ENCODE measurements around the gene EPHA2.

The EPHA2 gene

GRCh38 chr1:16124377-16125087 lies 31.3 kb downstream of the EPHA2 start:
- Histone ChIP-seq H3K27ac (ENCODE audit: low read depth, low read length) (no peak overlapping the region), H3K4me3 (ENCODE audit: insufficient read depth, low read length, poor library complexity, severe bottlenecking) (no peak overlapping the region), H3K9me2 (replicated peaks; ENCODE audit: insufficient read depth, low read length) (no peaks in the 10 kb centered on the region), H3K27me3 (ENCODE audit: low read length) (no peaks in the 10 kb centered on the region), H3K4me2 (ENCODE audit: low read depth, low read length, poor library complexity, severe bottlenecking) (no peak overlapping the region), H3K9ac (ENCODE audit: low read length) (no peak overlapping the region), H3K79me2 (ENCODE audit: insufficient read depth, low read length) (no peaks in the 10 kb centered on the region), H4K20me1 (ENCODE audit: low read depth, low read length) (no peaks in the 10 kb centered on the region), H2AFZ (ENCODE audit: low read depth, low read length, severe bottlenecking) (no peak overlapping the region), H3K36me3 (ENCODE audit: low read length) (no peaks in the 10 kb centered on the region), H3F3A (ENCODE audit: insufficient read depth) (no peaks in the 10 kb centered on the region), H3K9me3 (ENCODE audit: insufficient read depth, low read length) (no peaks in the 10 kb centered on the region)
- TF ChIP-seq EZH2phosphoT487 (conservative IDR thresholded peaks at IDR 0.05; ENCODE audit: low read length): no peak

GRCh38 chr1:16122916-16123315 lies 33.0 kb downstream of the EPHA2 start:
- Histone ChIP-seq H3K4me2 (ENCODE audit: low read depth, low read length, poor library complexity, severe bottlenecking) (no peak overlapping the region), H4K20me1 (ENCODE audit: low read depth, low read length) (no peaks in the 10 kb centered on the region), H3K27ac (ENCODE audit: low read depth, low read length) (no peak overlapping the region), H3F3A (ENCODE audit: insufficient read depth) (no peaks in the 10 kb centered on the region), H3K4me3 (ENCODE audit: insufficient read depth, low read length, poor library complexity, severe bottlenecking) (no peak overlapping the region), H3K9ac (ENCODE audit: low read length) (no peak overlapping the region), H2AFZ (ENCODE audit: low read depth, low read length, severe bottlenecking) (no peak overlapping the region), H3K36me3 (ENCODE audit: low read length) (no peaks in the 10 kb centered on the region), H3K9me3 (ENCODE audit: insufficient read depth, low read length) (no peaks in the 10 kb centered on the region), H3K79me2 (ENCODE audit: insufficient read depth, low read length) (no peaks in the 10 kb centered on the region), H3K9me2 (replicated peaks; ENCODE audit: insufficient read depth, low read length) (no peaks in the 10 kb centered on the region), H3K27me3 (ENCODE audit: low read length) (no peaks in the 10 kb centered on the region)
- TF ChIP-seq EZH2phosphoT487 (conservative IDR thresholded peaks at IDR 0.05; ENCODE audit: low read length): no peak
- TF ChIP-seq, protein P1, sequence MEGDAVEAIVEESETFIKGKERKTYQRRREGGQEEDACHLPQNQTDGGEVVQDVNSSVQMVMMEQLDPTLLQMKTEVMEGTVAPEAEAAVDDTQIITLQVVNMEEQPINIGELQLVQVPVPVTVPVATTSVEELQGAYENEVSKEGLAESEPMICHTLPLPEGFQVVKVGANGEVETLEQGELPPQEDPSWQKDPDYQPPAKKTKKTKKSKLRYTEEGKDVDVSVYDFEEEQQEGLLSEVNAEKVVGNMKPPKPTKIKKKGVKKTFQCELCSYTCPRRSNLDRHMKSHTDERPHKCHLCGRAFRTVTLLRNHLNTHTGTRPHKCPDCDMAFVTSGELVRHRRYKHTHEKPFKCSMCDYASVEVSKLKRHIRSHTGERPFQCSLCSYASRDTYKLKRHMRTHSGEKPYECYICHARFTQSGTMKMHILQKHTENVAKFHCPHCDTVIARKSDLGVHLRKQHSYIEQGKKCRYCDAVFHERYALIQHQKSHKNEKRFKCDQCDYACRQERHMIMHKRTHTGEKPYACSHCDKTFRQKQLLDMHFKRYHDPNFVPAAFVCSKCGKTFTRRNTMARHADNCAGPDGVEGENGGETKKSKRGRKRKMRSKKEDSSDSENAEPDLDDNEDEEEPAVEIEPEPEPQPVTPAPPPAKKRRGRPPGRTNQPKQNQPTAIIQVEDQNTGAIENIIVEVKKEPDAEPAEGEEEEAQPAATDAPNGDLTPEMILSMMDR (IDR thresholded peaks at IDR 0.05; ENCODE audit: insufficient read depth, low read length, poor library complexity, severe bottlenecking): no peak

GRCh38 chr1:16122350-16122881 lies 33.5 kb downstream of the EPHA2 start:
- no peak overlapping the region for H3K4me3 ChIP-seq (ENCODE audit: insufficient read depth, low read length, poor library complexity, severe bottlenecking)
- H3K9me2 ChIP-seq (replicated peaks; ENCODE audit: insufficient read depth, low read length): no peaks in the 10 kb centered on the region
- no peak overlapping the region for H3K27ac ChIP-seq (ENCODE audit: low read depth, low read length)
- no peak overlapping the region for H3K9ac ChIP-seq (ENCODE audit: low read length)
- TF ChIP-seq, protein P1 (IDR thresholded peaks at IDR 0.05; ENCODE audit: insufficient read depth, low read length, poor library complexity, severe bottlenecking): no peak
- no peak for TF ChIP-seq EZH2phosphoT487 (conservative IDR thresholded peaks at IDR 0.05; ENCODE audit: low read length)
- no peaks in the 10 kb centered on the region for H3K79me2 ChIP-seq (ENCODE audit: insufficient read depth, low read length)
- H2AFZ ChIP-seq (ENCODE audit: low read depth, low read length, severe bottlenecking): no peak overlapping the region
- no peaks in the 10 kb centered on the region for H3F3A ChIP-seq (ENCODE audit: insufficient read depth)
- H3K9me3 ChIP-seq (ENCODE audit: insufficient read depth, low read length): no peaks in the 10 kb centered on the region
- H3K36me3 ChIP-seq (ENCODE audit: low read length): no peaks in the 10 kb centered on the region
- no peaks in the 10 kb centered on the region for H3K27me3 ChIP-seq (ENCODE audit: low read length)
- no peaks in the 10 kb centered on the region for H4K20me1 ChIP-seq (ENCODE audit: low read depth, low read length)
- no peak overlapping the region for H3K4me2 ChIP-seq (ENCODE audit: low read depth, low read length, poor library complexity, severe bottlenecking)

GRCh38 chr1:16120940-16121410 lies 34.9 kb downstream of the EPHA2 start:
- no peak overlapping the region for H3K9ac ChIP-seq (ENCODE audit: low read length)
- H4K20me1 ChIP-seq (ENCODE audit: low read depth, low read length): no peaks in the 10 kb centered on the region
- H3F3A ChIP-seq (ENCODE audit: insufficient read depth): no peaks in the 10 kb centered on the region
- no peak overlapping the region for H3K27ac ChIP-seq (ENCODE audit: low read depth, low read length)
- H3K9me2 ChIP-seq (replicated peaks; ENCODE audit: insufficient read depth, low read length): no peaks in the 10 kb centered on the region
- TF ChIP-seq EZH2phosphoT487 (conservative IDR thresholded peaks at IDR 0.05; ENCODE audit: low read length): no peak
- TF ChIP-seq, protein P1 (IDR thresholded peaks at IDR 0.05; ENCODE audit: insufficient read depth, low read length, poor library complexity, severe bottlenecking): no peak
- H3K36me3 ChIP-seq (ENCODE audit: low read length): no peaks in the 10 kb centered on the region
- H2AFZ ChIP-seq (ENCODE audit: low read depth, low read length, severe bottlenecking): no peak overlapping the region
- H3K4me2 ChIP-seq (ENCODE audit: low read depth, low read length, poor library complexity, severe bottlenecking): no peak overlapping the region
- no peaks in the 10 kb centered on the region for H3K27me3 ChIP-seq (ENCODE audit: low read length)
- no peaks in the 10 kb centered on the region for H3K9me3 ChIP-seq (ENCODE audit: insufficient read depth, low read length)
- no peaks in the 10 kb centered on the region for H3K79me2 ChIP-seq (ENCODE audit: insufficient read depth, low read length)
- no peak overlapping the region for H3K4me3 ChIP-seq (ENCODE audit: insufficient read depth, low read length, poor library complexity, severe bottlenecking)
